ENCODE results near the gene ABCA12. TPM values are rescaled to one million over a fixed set of nuclear protein-coding genes. Genes with fewer than 3 reads are reported as not detected.

The ABCA12 gene
- total RNA-seq, 4 donors from 2014 or later = not detected

DNA sequence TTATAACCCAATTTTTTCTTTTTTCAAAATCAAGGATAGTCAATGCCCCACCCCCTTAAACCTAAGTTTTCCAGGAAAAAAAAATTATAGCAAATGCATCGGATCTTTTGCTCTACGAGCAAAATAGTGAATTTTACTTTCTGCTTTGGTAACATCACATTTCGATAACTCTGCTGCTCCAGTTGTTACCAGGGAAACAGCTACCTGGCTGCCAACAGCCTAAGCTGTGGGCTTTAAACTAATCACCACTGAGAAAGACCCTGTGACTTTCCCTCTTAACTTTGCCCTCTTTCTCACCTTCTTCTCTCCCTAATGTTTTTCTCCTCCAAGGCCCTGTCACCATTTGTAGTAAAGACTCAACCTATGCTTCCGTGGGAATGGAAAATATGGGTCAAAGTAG is 145.5 kb downstream of the ABCA12 start:
- no peaks in the 10 kb centered on the region for H3K27me3 ChIP-seq
- WGBS, 2 donors = 77 to 82% methylated on average over 4 of the region's 4 CpGs

GRCh38 chr2:214989187-214989586 is 149.2 kb downstream of the ABCA12 start:
- Histone ChIP-seq H3K36me3 (no peaks in the 10 kb centered on the region), H3K4me1 (no peaks in the 10 kb centered on the region), H3K27me3 (no peaks in the 10 kb centered on the region), H3K4me3 (no peak overlapping the region), H3K27ac (no peak overlapping the region), H3K9me3 (no peaks in the 10 kb centered on the region)
- 80 to 93% methylated on average over 3 of the region's 3 CpGs for WGBS, 2 donors
- TF ChIP-seq POLR2A (IDR thresholded peaks at IDR 0.05) = no peak
- TF ChIP-seq, protein P1, sequence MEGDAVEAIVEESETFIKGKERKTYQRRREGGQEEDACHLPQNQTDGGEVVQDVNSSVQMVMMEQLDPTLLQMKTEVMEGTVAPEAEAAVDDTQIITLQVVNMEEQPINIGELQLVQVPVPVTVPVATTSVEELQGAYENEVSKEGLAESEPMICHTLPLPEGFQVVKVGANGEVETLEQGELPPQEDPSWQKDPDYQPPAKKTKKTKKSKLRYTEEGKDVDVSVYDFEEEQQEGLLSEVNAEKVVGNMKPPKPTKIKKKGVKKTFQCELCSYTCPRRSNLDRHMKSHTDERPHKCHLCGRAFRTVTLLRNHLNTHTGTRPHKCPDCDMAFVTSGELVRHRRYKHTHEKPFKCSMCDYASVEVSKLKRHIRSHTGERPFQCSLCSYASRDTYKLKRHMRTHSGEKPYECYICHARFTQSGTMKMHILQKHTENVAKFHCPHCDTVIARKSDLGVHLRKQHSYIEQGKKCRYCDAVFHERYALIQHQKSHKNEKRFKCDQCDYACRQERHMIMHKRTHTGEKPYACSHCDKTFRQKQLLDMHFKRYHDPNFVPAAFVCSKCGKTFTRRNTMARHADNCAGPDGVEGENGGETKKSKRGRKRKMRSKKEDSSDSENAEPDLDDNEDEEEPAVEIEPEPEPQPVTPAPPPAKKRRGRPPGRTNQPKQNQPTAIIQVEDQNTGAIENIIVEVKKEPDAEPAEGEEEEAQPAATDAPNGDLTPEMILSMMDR (IDR thresholded peaks at IDR 0.05) = no peak
- no peak for TF ChIP-seq EP300 (IDR thresholded peaks at IDR 0.05)
- DNase-seq (ENCODE audit: low spot score in 2 of 2) = no peak

More for the DNA sequence above, 145.5 kb downstream of the ABCA12 start:
- TF ChIP-seq POLR2A (IDR thresholded peaks at IDR 0.05) = no peak
- no peak for TF ChIP-seq EP300 (IDR thresholded peaks at IDR 0.05)
- TF ChIP-seq, protein P1 (IDR thresholded peaks at IDR 0.05) = no peak
- no peak overlapping the region for H3K27ac ChIP-seq
- H3K4me3 ChIP-seq = no peak overlapping the region
- H3K4me1 ChIP-seq = no peaks in the 10 kb centered on the region
- no peaks in the 10 kb centered on the region for H3K9me3 ChIP-seq
- no peak for DNase-seq (ENCODE audit: low spot score in 2 of 2)
- no peaks in the 10 kb centered on the region for H3K36me3 ChIP-seq

- H3K9me3 ChIP-seq = no peaks in the 10 kb centered on the region
- no peaks in the 10 kb centered on the region for H3K4me1 ChIP-seq
- no peaks in the 10 kb centered on the region for H3K27me3 ChIP-seq
- DNase-seq (ENCODE audit: low spot score in 2 of 2) = no peak
- H3K36me3 ChIP-seq = no peaks in the 10 kb centered on the region
- WGBS, 2 donors = 88% methylated on average over 3 of the region's 3 CpGs
- no peak overlapping the region for H3K27ac ChIP-seq
- TF ChIP-seq, protein P1 (IDR thresholded peaks at IDR 0.05) = no peak
- no peak for TF ChIP-seq POLR2A (IDR thresholded peaks at IDR 0.05)
- no peak for TF ChIP-seq EP300 (IDR thresholded peaks at IDR 0.05)
- no peak overlapping the region for H3K4me3 ChIP-seq
These were observed 151.2 kb downstream of the ABCA12 start for GRCh38 chr2:214987261-214987660.

DNA sequence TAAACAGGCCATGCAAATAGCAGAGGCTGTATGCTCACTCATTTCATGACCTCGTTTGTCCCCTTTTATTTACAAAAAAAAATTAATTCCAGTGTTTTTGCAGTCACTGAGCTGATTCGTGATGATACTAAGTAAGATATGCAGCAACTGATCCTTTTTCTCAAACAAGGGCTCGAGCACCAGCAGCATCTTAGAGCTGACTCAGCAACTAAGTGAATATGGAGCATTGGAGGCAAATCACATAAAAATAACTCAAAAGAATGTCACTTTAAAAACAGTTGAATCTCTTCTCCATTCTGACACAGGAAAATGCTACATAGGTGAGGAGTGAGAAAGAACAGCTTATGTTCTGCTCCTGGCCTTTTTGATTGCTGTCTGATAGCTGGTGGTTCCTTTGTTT is 152.8 kb downstream of the ABCA12 start:
- Histone ChIP-seq H3K27me3 (no peaks in the 10 kb centered on the region), H3K9me3 (no peaks in the 10 kb centered on the region), H3K4me3 (no peak overlapping the region), H3K4me1 (no peaks in the 10 kb centered on the region), H3K27ac (no peak overlapping the region), H3K36me3 (no peaks in the 10 kb centered on the region)
- WGBS, 2 donors = 46 to 56% methylated on average over 3 of the region's 3 CpGs
- TF ChIP-seq, protein P1 (IDR thresholded peaks at IDR 0.05) = no peak
- TF ChIP-seq POLR2A (IDR thresholded peaks at IDR 0.05) (no peak), EP300 (IDR thresholded peaks at IDR 0.05) (no peak)
- DNase-seq (ENCODE audit: low spot score in 2 of 2) = no peak

GRCh38 chr2:214966420-214966819 is 172.0 kb downstream of the ABCA12 start:
- TF ChIP-seq POLR2A (IDR thresholded peaks at IDR 0.05) (no peak), EP300 (IDR thresholded peaks at IDR 0.05) (no peak)
- TF ChIP-seq, protein P1 (IDR thresholded peaks at IDR 0.05) = no peak
- H3K36me3 ChIP-seq = no peaks in the 10 kb centered on the region
- H3K4me3 ChIP-seq = no peak overlapping the region
- no peak overlapping the region for H3K27ac ChIP-seq
- DNase-seq (ENCODE audit: low spot score in 2 of 2) = no peak
- no peaks in the 10 kb centered on the region for H3K4me1 ChIP-seq
- peaks cover 0 to 4% (median 2%) of the 10 kb centered on the region in 4 donors for H3K9me3 ChIP-seq
- WGBS, 2 donors = 79 to 80% methylated on average over 5 of the region's 5 CpGs
- no peaks in the 10 kb centered on the region for H3K27me3 ChIP-seq

Measured in tibial nerve (tissue), 4 donors.